Osteocyte (in vitro differentiated cells): Measurements from ENCODE around the gene S100PBP. TPM values are rescaled to one million over a fixed set of nuclear protein-coding genes. Genes with fewer than 3 reads are reported as not detected.

ENCODE experiments used
- DNase-seq: peaks from one replicate; pipeline ENCODE4 v3.0.0; 2021; ENCODE audit warnings: mixed read lengths; ENCODE audit not compliant: unreplicated experiment; ENCODE audit errors: extremely low spot score
- H3K27ac Mint-ChIP-seq: one replicate; pipeline ENCODE4 v1.8.0; 2021; ENCODE audit warnings: mild to moderate bottlenecking, mixed read lengths; ENCODE audit not compliant: unreplicated experiment
- H3K27me3 Mint-ChIP-seq: one replicate; pipeline ENCODE4 v1.8.0; 2021; ENCODE audit warnings: mixed read lengths; ENCODE audit not compliant: unreplicated experiment
- H3K36me3 Mint-ChIP-seq: one replicate; pipeline ENCODE4 v1.8.0; 2021; ENCODE audit warnings: mixed read lengths; ENCODE audit not compliant: unreplicated experiment
- H3K4me1 Mint-ChIP-seq: one replicate; pipeline ENCODE4 v1.8.0; 2021; ENCODE audit warnings: mixed read lengths; ENCODE audit not compliant: unreplicated experiment
- H3K4me3 Mint-ChIP-seq: one replicate; pipeline ENCODE4 v1.8.0; 2021; ENCODE audit warnings: mild to moderate bottlenecking, moderate library complexity, mixed read lengths; ENCODE audit not compliant: unreplicated experiment
- H3K9me3 Mint-ChIP-seq: one replicate; pipeline ENCODE4 v1.8.0; 2021; ENCODE audit warnings: mixed read lengths; ENCODE audit not compliant: unreplicated experiment
- total RNA-seq: library from RNA; stranded (reverse); gene quantifications from 2 replicates; pipeline ENCODE4 v1.2.1, GENCODE V29; 2021
- TF ChIP-seq, protein P1 (sequence below): fragments of 200-600 bp; sonication (generic); IDR thresholded peaks from 2 replicates; pipeline ENCODE4 v1.5.0; 2021; ENCODE audit warnings: antibody characterized with exemption, mild to moderate bottlenecking, moderate library complexity

The S100PBP gene
- total RNA-seq, 1 donor from 2014 or later = 49.8 TPM

DNA sequence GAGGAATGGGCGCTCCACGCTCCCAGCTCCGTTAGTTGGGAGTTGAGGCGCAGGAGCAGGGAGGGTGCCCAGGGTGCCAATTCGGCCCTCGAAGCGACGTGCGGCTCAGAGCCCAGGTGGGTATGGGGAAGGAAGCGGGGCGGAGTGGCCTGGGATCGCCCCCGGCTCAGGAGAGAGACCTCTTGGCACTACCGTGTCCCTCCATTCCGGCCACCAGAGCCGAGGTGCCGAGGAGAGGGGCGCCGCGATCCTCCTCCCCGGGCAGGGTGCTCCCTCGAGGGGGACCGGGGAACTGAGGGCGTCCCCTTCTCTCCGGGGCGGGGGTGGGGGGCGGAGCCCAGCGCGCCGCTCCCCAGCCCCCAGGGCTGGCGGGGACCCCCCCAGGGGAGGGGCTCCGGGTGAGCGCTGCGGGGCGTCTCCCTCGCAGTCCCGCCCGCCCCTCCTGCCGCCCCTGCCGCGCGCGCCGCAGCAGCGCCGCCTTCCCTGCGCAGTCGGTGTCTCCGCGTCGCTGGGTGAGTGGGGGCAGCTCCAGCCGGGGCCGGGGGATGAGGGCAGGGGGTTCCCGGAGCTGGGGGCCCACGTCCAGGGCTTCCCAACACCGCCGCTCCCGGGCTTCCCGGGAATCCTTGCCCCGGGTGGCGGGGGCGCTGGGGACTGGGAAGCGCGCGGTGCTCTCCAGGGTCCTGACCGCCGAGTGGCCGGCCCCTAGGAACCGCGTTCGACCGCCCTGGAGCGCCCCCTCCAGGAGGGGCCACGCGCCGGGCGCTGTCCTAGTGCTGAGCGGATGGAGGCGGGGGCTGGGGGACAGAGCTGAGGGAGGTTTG lies 68.8 kb downstream of the S100PBP start, which contains the start of gene HPCA:
Gene HPCA, plus strand, starts transcription at position 488 of the 824 bp plus-strand sequence. CDS start 2,408 bp downstream, outside the sequence.
- peaks cover 44% of the 10 kb centered on the region for H3K27me3 Mint-ChIP-seq
- H3K36me3 Mint-ChIP-seq = no peaks in the 10 kb centered on the region
- peak; percentile 93 for DNase-seq
- peak within 1 kb of the TSS; percentile 53 for H3K4me3 Mint-ChIP-seq
- no peaks in the 10 kb centered on the region for H3K9me3 Mint-ChIP-seq
- H3K27ac Mint-ChIP-seq = no peak within 1 kb of the TSS
- peaks cover 6% of the 10 kb centered on the region for H3K4me1 Mint-ChIP-seq
- TF ChIP-seq, protein P1, sequence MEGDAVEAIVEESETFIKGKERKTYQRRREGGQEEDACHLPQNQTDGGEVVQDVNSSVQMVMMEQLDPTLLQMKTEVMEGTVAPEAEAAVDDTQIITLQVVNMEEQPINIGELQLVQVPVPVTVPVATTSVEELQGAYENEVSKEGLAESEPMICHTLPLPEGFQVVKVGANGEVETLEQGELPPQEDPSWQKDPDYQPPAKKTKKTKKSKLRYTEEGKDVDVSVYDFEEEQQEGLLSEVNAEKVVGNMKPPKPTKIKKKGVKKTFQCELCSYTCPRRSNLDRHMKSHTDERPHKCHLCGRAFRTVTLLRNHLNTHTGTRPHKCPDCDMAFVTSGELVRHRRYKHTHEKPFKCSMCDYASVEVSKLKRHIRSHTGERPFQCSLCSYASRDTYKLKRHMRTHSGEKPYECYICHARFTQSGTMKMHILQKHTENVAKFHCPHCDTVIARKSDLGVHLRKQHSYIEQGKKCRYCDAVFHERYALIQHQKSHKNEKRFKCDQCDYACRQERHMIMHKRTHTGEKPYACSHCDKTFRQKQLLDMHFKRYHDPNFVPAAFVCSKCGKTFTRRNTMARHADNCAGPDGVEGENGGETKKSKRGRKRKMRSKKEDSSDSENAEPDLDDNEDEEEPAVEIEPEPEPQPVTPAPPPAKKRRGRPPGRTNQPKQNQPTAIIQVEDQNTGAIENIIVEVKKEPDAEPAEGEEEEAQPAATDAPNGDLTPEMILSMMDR = peak; percentile 75

DNA sequence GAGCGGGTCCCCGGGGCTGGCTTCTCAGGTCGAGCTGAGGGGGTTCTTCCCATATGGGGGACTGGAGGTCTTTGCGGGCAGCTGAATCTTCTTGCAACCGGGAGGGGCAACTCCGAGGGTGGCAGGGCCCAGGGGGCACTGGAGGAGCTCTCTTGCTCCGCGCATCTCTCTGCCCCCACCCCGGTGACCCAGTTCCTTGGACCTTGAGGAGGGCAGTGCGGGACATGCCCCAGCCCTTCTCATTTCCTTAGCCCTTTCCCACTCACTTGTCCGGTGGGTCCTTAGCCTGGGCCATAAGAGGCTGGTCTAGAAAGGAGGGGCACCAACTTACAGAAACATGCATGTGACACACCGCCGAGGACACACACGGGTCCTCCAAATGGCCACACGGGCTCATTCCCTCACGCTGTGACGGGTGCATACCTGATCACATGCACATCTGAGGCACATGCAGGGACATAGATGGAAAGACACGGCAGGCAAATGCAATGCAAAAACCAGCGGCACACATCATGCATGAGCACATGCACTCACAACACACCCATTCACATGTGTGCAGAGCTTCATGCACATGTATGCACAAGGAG lies 69.5 kb downstream of the S100PBP start:
- TF ChIP-seq, protein P1 = no peak
- Mint-ChIP-seq H3K36me3 (no peaks in the 10 kb centered on the region), H3K9me3 (no peaks in the 10 kb centered on the region), H3K4me3 (no peak overlapping the region), H3K4me1 (peaks cover 6% of the 10 kb centered on the region), H3K27me3 (peaks cover 47% of the 10 kb centered on the region), H3K27ac (no peak overlapping the region)
- DNase-seq = no peak

DNA sequence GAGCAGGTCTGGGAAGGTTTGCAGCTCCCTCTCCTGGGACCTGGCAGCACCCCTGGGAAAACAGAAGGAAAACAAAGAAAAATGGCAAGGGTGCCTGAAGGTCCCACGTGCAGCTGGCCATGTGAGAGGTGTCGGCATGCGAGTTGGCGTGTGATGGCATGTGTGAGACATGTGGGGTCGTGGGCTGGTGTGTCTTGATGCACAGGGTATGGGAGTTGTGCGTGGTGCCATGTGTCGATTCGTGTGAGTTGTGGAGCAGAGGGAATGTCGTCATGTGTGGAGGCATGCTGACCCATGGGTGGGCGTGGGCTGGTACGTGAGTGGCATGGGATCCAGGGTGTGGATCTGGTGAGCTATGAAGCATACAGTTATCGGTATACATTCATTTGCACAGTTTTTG lies 70.2 kb downstream of the S100PBP start:
- Mint-ChIP-seq H3K27me3 (peaks cover 54% of the 10 kb centered on the region), H3K9me3 (no peaks in the 10 kb centered on the region), H3K4me3 (no peak overlapping the region), H3K36me3 (no peaks in the 10 kb centered on the region), H3K4me1 (peaks cover 11% of the 10 kb centered on the region), H3K27ac (no peak overlapping the region)
- TF ChIP-seq, protein P1 = no peak
- DNase-seq = no peak

DNA sequence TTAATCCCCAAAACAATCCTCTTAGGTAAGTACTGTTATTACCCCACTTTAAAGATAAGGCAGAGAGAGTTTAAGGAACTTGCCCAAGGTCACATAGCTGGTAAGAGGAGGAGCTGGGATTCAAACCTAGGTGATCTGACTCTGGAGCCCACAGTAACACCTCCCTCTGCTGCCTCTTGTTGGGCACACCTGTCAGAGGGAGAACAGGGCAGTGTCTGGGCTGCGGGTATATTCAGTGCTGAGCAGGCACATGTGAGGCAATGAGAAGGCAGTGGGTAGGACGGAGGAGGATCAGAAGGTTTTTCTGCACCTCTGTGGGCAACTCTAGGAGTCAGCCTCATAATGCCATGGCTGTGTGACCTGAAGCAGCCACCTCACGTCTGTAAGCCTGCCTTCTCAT lies 70.7 kb downstream of the S100PBP start:
- no peak for DNase-seq
- Mint-ChIP-seq H3K9me3 (no peaks in the 10 kb centered on the region), H3K36me3 (no peaks in the 10 kb centered on the region), H3K4me1 (peaks cover 13% of the 10 kb centered on the region), H3K4me3 (no peak overlapping the region), H3K27me3 (peaks cover 55% of the 10 kb centered on the region), H3K27ac (no peak overlapping the region)
- TF ChIP-seq, protein P1 = no peak
